HG02943 (cell line): ENCODE results near the gene PLXNC1.

Source experiments
- ATAC-seq: cut with Tn5 transposase; IDR thresholded peaks from one replicate; pipeline ENCODE4 v1.9.1; 2021; ENCODE audit warnings: mild to moderate bottlenecking, low read depth, moderate library complexity; ENCODE audit not compliant: unreplicated experiment

The PLXNC1 gene

DNA sequence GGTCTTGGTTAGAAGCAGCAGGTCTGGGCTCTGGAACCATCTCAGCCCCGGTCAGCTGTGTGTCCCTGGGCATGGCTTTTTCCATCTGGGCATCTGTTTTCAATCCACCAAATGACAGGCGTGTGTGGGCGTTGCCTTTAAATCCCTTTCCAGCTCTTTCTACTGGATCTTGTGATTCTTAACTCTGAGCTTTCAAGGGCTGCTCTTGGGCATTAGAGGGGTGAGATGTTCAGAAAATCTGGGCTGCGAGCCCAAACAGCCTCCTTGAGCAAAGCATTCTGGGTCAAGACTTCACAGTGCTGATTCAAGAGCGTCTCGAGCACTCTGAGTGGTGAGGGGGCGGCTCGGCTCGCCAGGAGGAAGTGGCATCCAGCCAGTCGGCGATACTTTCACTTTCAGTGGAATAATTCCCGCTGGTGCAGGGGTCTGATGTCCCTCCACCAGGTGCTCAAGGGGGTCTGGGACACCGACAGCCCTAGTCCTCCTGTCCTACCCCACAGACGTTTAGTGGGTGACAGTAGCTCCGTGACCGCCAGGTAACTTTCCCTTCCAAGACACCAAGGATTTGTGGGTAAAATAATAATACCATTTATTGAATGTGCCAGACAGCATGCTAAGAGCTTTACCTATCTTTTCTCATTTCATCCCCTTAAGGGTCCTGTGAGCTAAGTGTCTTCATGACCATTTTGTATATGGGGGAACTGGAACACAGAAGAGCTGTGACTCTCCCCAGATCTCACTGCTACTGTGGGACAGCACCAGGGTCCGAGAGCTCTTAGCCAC, 114.0 kb downstream of the PLXNC1 start:
- peak; percentile 43 for ATAC-seq

- ATAC-seq, result peak; percentile 35
These were observed 114.8 kb downstream of the PLXNC1 start for GRCh38 chr12:94263011-94263811.

DNA sequence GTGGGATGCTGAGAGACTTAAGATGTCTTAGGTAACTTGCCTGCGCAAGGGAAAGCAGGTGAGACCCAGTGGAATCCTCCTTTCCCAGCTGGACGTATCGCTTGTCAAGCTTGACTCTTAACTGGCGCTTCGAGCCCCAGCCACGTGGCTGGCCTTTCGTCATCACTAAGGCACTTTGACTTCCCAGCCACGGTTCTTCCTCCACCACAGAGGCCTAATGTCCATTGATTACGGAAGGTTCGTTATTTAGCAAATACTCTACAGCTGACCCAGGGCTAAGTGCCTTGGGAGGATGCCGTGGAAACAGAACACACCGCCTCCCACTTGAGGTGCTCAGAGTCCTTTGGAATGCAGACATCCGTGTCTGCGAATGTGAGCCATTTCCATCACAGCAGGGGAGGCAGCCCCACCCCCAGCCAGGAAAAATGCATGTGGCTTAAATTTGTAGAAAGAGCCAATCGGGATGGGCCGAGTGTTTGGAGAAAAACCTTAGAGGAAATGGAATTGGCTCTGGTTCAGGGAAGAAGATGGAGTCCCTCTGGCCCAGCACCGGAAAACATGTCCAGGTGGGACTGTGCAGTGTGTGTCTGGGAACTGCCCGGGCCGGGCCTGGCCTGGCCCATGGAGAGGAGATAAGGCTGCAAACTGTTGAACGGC, 115.7 kb downstream of the PLXNC1 start:
- ATAC-seq, result no peak

DNA sequence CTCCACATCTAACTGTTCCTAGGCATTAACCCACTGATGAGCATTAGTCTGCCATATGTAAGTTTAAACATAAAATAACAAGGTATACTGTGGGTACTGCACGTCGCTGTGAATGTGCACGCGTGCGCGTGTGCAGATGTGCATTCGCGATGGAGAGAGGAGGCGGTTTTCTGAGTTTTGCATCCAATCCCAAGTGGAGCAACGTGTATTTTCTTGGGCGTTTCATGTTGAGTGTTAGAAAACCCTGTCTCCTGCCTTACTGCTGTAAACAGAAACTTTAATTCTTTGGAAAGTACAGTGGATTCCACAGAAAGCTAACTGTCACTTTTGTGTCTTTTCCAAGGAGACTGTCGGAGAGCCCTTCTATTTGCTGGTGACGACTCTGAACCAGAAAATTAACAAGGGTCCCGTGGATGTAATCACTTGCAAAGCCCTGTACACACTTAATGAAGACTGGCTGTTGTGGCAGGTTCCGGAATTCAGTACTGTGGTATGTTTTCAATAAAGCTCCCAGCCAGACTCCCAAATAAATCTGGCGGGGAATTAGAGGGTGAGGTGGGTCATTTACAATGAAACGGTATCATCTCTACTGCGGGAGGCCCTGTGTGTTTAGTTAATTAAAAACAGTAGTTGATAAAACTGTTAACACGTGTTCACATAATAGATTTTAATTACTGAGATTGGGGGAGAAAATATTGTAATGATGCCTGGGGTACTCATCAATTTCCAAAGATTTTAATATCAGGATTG, 116.5 kb downstream of the PLXNC1 start:
- ATAC-seq, result no peak

DNA sequence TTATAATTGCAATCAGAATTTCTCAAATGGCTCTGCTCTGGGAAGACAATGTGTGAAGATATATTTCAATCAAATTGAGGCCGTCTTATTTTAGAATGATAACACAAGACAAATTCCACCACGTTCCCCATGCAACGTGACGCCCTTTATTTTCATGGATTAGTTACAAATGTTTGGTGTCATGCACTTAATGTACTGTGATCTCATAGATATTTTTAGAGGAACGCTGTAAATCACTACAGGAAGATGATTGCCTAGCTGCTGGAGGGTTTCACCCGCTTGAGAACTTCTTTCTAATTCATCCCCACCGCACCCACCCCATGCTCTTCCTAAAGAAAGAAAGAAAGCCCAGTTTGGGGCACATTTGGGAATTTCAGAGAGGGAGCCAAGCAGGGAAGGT, 117.2 kb downstream of the PLXNC1 start:
- no peak for ATAC-seq

DNA sequence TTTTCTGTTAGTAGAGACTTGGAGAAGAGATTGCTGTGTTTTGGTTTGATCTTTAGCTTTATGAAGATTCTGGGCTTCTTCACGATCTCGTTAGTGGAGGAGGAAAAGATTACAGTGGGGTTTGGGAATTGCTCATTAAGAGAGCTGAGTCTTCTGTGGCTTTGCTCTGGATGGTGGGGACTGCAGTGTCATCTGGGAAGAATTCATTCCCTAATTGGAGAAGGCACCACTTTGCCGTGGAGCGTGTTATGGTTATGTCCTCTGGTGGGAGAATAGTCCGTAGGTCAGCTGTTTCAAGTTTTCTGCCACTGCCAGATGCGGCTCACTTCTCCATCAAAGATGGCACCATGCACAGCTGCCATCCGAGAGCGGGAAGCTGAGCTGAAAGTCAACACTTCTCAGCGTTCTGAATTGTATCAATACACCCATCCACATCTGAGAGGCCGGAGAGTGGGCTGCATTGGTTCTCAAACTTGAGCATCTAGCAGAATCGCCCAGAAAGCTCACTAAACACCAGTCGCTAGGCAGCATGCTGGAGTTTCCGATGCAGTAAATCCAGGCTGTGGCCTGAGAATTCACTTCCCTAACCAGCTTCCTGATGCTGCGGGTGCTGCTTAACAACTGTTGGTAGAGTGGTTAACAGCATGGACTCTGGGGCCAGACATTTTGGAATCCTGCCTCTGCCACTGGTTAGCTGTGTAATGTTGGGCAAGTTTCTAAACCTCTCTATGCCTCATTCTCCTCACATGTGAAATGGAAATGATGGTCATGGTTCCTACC, 117.8 kb downstream of the PLXNC1 start:
- ATAC-seq, result no peak

DNA sequence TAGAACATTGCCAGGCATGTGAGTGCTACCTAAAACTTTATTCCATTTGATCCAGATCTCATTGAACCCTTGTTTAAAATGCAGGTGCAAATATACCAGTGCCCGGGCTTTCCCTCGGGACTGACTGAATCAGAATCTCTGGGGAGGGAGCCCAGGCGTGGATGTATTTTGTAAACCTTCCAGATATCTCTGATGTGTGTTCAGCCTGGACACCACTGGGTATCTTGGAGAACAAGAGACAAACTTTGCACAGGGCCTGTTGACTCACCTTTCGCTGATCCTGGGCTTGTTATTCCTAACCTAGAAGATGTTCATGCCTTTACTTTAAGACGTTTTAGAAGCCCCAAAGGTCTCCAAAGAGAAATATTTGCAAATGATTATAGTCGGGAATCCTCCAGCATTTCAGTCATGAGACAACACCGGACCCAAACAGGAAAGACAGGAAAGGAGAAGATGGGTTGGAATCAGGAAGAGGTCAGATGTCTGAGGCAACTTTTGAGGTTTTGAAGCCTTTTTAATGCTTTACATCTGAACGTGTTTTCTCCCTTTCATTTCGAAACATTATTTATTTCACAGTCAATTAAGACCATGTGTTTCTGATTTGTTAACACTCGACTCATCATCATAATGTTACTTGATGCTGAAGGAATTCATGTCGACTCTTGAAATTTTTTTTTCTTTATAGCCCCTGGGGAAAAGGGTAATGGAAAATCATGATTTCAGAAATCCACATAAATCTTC, 118.6 kb downstream of the PLXNC1 start:
- no peak for ATAC-seq

- no peak for ATAC-seq
These were observed 119.1 kb downstream of the PLXNC1 start for GRCh38 chr12:94267537-94267872.

DNA sequence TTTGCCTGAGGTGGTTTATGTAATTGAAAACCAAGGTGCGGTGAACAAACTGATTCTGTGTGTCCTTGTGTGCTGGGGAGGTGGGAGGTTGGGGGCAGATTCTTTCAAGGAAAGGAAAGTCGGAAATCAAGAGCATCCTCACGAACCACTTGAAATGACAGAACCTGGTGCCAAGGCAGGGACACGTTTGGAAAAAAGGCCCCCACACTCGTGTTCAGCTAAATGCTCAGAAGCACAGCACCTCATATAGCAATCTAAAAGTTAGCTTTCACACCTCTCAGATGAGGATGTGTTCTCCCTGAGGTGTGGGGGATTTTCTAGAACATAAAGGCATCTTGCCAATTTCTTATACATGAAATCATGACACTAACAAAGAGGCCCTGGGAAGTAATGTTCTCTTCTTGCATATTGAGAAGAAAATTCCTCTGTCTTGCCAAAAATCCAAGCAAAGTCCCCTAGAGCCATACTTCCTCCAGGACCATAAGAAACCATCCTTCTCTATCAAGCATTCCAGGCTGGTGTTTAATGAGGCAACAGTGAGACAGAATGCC, 119.6 kb downstream of the PLXNC1 start:
- ATAC-seq, result no peak

GRCh38 chr12:94269316-94269999, 121.1 kb downstream of the PLXNC1 start:
- peak; percentile 51 for ATAC-seq

DNA sequence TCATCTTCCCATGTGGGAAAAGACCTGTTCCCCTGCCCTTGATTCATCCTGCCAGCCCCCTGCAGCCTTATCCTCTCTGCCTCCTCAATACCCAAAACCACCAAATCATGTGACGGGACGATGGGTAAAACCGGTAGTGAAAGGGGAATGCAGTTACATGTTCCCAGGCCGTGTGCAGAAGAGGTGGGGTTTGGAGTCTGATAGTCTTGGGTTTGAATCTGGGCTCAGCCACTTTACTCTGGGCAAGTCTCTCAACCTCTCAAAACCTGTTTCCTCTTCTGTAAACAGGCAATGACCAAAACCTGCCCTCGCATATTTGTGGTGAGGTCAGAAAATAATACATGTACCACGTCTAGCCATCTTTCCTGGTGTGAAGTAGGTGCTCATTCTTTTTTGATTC, 123.0 kb downstream of the PLXNC1 start:
- ATAC-seq, result no peak

DNA sequence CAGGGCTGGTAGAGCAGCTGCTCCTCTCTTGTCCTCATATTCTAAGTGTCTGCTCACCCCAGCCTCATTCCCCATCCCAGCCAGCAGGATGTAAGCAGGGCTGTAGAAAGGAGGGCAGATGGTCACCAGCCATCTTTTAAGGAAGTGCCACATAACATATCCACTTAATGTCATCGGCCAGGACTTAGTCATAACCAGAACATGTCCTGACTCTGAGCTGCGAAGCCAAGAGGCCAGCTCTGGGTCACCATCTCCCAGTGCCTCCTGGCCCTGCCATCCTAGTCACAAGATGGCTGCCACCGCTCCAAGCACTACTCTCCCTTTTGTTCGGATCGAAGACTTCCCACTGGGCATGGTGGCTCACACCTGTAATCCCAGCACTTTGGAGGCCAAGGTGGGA, 123.9 kb downstream of the PLXNC1 start:
- ATAC-seq, result no peak

GRCh38 chr12:94273272-94273671, 124.9 kb downstream of the PLXNC1 start:
- no peak for ATAC-seq

- no peak for ATAC-seq
These were observed 128.3 kb downstream of the PLXNC1 start for GRCh38 chr12:94276725-94277124.

GRCh38 chr12:94277426-94278000, 129.1 kb downstream of the PLXNC1 start:
- ATAC-seq, result no peak

- no peak for ATAC-seq
These were observed 131.7 kb downstream of the PLXNC1 start for GRCh38 chr12:94280063-94280462.

DNA sequence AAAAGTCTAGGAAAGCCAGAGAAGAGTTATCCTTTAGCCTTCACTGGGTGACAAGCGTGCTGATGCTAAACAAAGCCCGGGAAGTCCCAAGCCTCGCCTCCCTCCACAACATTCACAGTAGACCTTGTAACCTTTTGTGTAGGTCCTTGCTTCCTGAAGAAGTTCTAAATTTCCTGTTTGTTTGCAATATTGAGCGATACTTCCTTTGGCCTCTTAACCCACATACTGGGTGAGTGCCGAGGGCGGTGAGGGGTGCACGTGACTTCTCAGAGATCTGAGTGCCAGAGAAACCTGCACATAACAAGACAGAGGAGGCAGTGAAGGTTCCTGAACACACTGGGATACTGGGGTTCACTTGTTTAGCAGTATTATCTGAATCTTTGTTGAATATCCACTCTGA, 134.3 kb downstream of the PLXNC1 start:
- no peak for ATAC-seq

DNA sequence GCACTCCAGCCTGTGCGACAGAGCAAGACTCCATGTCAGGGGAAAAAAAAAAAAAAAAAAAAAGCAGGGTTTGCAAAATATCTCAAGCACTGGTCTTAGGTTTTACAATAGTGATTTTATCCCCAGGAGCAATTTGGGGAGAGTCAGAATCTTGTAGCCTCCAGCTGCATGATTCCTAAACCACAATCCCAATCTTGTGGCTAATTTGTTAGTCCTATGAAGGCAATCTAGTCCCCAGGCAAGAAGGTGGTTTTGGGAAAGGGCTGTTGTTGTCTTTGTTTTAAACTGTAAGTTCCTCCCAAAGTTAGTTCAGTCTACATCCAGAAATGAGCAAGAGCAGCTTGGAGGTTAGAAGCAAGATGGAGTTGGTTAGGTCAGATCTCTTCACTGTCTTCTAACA, 135.7 kb downstream of the PLXNC1 start:
- no peak for ATAC-seq
